PC-3 (cell line): ENCODE measurements around the gene GOT2. TPM values are rescaled to one million over a fixed set of nuclear protein-coding genes. Genes with fewer than 3 reads are reported as not detected.

Source experiments
- ATAC-seq: fragments of 200-7000 bp; cut with Tn5 transposase; 2 replicates; pipeline ENCODE4 v1.9.1; 2020; ENCODE audit warnings: mild to moderate bottlenecking, moderate library complexity
- BruUV-seq: library from RNA; stranded (reverse); fragments of 400-500 nt; replicated peaks from 2 replicates; lab custom pipeline; 2021; lab: Mats Ljungman, UMichigan
- CTCF ChIA-PET: fragments of 300-600 bp; sonication (Branson Sonifier 250); formaldehyde crosslinking; loops from one replicate; lab custom pipeline; 2022; ENCODE audit warnings: antibody characterized with exemption; lab: Charles Lee
- POLR2A ChIA-PET: fragments of 300-600 bp; sonication (Branson Sonifier 250); formaldehyde crosslinking; loops from one replicate; lab custom pipeline; 2022; ENCODE audit warnings: antibody characterized with exemption; ENCODE audit not compliant: unreplicated experiment; lab: Charles Lee
- DNase-seq: peaks from one replicate; pipeline ENCODE4 v3.0.0-alpha.2; 2015
- H2AFZ ChIP-seq: fragments of 300-600 bp; sonication (generic); 2 replicates; pipeline ENCODE4 v1.6.0; 2016; ENCODE audit warnings: antibody characterized with exemption, low read length
- H3F3A ChIP-seq: fragments of 300-600 bp; sonication (generic); one replicate; pipeline ENCODE4 v1.6.0; 2017; ENCODE audit warnings: antibody characterized with exemption, low read length, control low read depth, mild to moderate bottlenecking; ENCODE audit not compliant: unreplicated experiment
- H3K27ac ChIP-seq: fragments of 300-600 bp; sonication (generic); 2 replicates; pipeline ENCODE4 v1.5.1; 2016; ENCODE audit warnings: mild to moderate bottlenecking, low read length
- H3K27me3 ChIP-seq: fragments of 300-600 bp; sonication (generic); 2 replicates; pipeline ENCODE4 v1.6.1; 2016; ENCODE audit warnings: low read length, mixed read lengths
- H3K36me3 ChIP-seq: fragments of 300-600 bp; sonication (generic); 2 replicates; pipeline ENCODE4 v1.6.1; 2016; ENCODE audit warnings: low read depth, mixed run types, low read length, mixed read lengths
- H3K4me1 ChIP-seq: fragments of 300-600 bp; sonication (generic); 2 replicates; pipeline ENCODE4 v1.5.1; 2016; ENCODE audit warnings: low read length; ENCODE audit not compliant: insufficient read depth
- H3K4me2 ChIP-seq: fragments of 300-600 bp; sonication (generic); 2 replicates; pipeline ENCODE4 v1.6.0; 2016; ENCODE audit warnings: low read length
- H3K4me3 ChIP-seq: fragments of 300-600 bp; sonication (generic); 2 replicates; pipeline ENCODE4 v1.5.1; 2016; ENCODE audit warnings: mild to moderate bottlenecking, low read length, mixed read lengths
- H3K79me2 ChIP-seq: fragments of 300-600 bp; sonication (generic); 2 replicates; pipeline ENCODE4 v1.6.1; 2017; ENCODE audit warnings: low read length, mixed read lengths
- H3K9ac ChIP-seq: fragments of 300-600 bp; sonication (generic); 2 replicates; pipeline ENCODE4 v1.6.0; 2016; ENCODE audit warnings: mild to moderate bottlenecking, low read length
- H3K9me2 ChIP-seq: fragments of 300-600 bp; sonication (generic); replicated peaks from 2 replicates; pipeline ENCODE4 v1.6.1; 2016; ENCODE audit warnings: mixed run types, low read length, mixed read lengths
- H3K9me3 ChIP-seq: fragments of 300-600 bp; sonication (generic); 2 replicates; pipeline ENCODE4 v1.6.1; 2016; ENCODE audit warnings: low read length, mixed read lengths
- H4K20me1 ChIP-seq: fragments of 300-600 bp; sonication (generic); 2 replicates; pipeline ENCODE4 v1.6.1; 2016; ENCODE audit warnings: low read length, mixed read lengths
- EZH2 ChIP-seq: fragments of 300-600 bp; sonication (generic); IDR thresholded peaks from one replicate; pipeline ENCODE4 v1.6.1; 2017; ENCODE audit warnings: antibody characterized with exemption, mild to moderate bottlenecking, low read length; ENCODE audit not compliant: unreplicated experiment
- EZH2phosphoT487 ChIP-seq: fragments of 300-600 bp; sonication (generic); IDR thresholded peaks from 2 replicates; pipeline ENCODE4 v1.6.1; 2018; ENCODE audit warnings: mild to moderate bottlenecking, antibody characterized with exemption, low read length, borderline replicate concordance
- intact Hi-C: fragments of 100-400 bp; cut with micrococcal nuclease; formaldehyde crosslinking; loops from 2 replicates; pipeline ENCODE4 v1.9.0; 2023
- total RNA-seq: library from RNA; depleted of rRNA; stranded (reverse); fragments of >200 nt; gene quantifications from 2 replicates; pipeline ENCODE4 v1.2.3, GENCODE V29; 2014
- TF ChIP-seq, protein P1 (sequence below): fragments of 300-600 bp; sonication (generic); conservative IDR thresholded peaks from 2 replicates; pipeline ENCODE4 v1.5.1; 2017; ENCODE audit warnings: antibody characterized with exemption, low read depth, mild to moderate bottlenecking, low read length

GOT2 gene
- total RNA-seq, 1 experiment from 2014 or later: 83.6 TPM

DNA sequence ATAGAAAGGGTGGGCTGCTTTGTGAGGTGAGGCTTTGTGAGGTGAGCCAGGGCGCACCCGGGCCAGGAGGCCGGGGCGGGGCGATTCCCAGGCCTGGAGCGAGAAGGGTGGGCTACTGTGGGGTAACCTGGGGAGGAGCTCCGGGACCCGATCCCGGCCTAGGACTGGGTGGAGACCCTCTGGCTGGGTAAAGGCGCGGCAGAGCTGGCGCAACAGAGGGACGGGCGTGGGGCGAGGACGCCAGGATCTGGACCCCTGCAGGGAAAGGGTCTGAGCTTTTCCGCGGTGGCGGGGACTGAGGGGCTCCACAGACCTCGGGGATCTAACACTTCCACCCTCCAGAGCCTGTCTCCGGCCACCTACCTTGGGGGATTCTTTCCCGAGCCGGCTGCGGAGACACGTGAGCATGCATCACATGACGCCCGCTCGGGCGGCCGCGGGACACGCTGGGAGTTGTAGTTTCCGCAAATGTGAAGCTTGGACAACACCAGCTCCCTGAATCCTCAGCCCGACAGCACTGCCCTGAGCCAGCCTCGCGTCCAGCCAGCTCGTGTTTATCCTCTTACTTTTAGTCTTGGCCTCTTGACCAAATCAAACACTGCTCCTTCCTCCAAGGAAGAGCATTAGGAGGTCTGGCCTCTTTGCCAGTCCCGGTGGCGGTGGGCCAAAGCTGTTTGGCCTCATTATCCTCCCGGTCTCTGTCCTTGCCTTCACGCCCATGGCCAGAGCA is 49.6 kb downstream of the GOT2 start, which contains the start of gene SLC38A7:
Gene SLC38A7, minus strand, starts transcription at position 417 of the 730 bp plus-strand sequence. CDS start 4,644 bp downstream, outside the sequence.
- ChIA-PET POLR2A (no interaction called here), CTCF (interaction anchor here (0.8 to 1.9 kb wide), 2 partner anchors 23 to 72 kb away, joined by 3 to 11 read pairs; no protein-coding TSS in a partner anchor)
- H3K36me3 ChIP-seq: no peaks in the 10 kb centered on the region
- H3K79me2 ChIP-seq: peaks cover 6% of the 10 kb centered on the region
- peak within 1 kb of the TSS; percentile 91 for H3K4me2 ChIP-seq
- H3K9me3 ChIP-seq: no peaks in the 10 kb centered on the region
- H3K27me3 ChIP-seq: no peaks in the 10 kb centered on the region
- no peaks in the 10 kb centered on the region for H4K20me1 ChIP-seq
- peak within 1 kb of the TSS; percentile 78 for H3K4me3 ChIP-seq
- no peaks in the 10 kb centered on the region for H3K9me2 ChIP-seq
- H2AFZ ChIP-seq: peak within 1 kb of the TSS; percentile 90
- BruUV-seq: TSS peak; percentile 58
- H3K27ac ChIP-seq: 0 out of 2 replicates have a peak within 1 kb of the TSS, but pooled peaks have one; percentile 2
- peak; percentile 73 for DNase-seq
- no peak for TF ChIP-seq EZH2phosphoT487
- TF ChIP-seq, protein P1, sequence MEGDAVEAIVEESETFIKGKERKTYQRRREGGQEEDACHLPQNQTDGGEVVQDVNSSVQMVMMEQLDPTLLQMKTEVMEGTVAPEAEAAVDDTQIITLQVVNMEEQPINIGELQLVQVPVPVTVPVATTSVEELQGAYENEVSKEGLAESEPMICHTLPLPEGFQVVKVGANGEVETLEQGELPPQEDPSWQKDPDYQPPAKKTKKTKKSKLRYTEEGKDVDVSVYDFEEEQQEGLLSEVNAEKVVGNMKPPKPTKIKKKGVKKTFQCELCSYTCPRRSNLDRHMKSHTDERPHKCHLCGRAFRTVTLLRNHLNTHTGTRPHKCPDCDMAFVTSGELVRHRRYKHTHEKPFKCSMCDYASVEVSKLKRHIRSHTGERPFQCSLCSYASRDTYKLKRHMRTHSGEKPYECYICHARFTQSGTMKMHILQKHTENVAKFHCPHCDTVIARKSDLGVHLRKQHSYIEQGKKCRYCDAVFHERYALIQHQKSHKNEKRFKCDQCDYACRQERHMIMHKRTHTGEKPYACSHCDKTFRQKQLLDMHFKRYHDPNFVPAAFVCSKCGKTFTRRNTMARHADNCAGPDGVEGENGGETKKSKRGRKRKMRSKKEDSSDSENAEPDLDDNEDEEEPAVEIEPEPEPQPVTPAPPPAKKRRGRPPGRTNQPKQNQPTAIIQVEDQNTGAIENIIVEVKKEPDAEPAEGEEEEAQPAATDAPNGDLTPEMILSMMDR: no peak
- no peak for TF ChIP-seq EZH2
- H3F3A ChIP-seq: no peaks in the 10 kb centered on the region
- H3K4me1 ChIP-seq: peaks cover 14% of the 10 kb centered on the region
- peak; percentile 99 for ATAC-seq
- peak within 1 kb of the TSS; percentile 75 for H3K9ac ChIP-seq
- intact Hi-C loops: loop anchor here (10.0 kb wide), 1 partner anchor 50 kb away; the partner anchor contains the start of gene GOT2

DNA sequence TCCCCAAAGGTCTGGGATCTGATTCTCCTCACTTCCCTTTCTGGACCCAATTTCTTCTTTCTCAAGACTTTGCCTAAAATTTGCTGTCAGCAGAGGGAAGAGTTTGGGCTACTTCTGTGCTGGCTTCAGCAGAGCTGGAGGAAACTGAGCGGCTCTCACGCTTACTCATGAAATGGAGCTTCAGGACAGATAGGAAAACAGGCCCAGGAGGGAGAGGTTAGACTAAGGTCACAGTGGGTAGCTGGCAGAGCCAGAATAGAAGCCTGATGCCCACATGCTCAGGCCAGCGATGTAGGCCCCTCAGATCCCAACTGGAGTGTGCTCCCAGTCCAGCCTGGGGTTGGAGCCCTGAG is 50.1 kb downstream of the GOT2 start:
- peak overlapping the region; percentile 75 for H3K9ac ChIP-seq

More for the DNA sequence above, 50.1 kb downstream of the GOT2 start:
- Histone ChIP-seq H2AFZ (peak overlapping the region; percentile 90), H3F3A (no peaks in the 10 kb centered on the region), H3K27ac (0 out of 2 replicates have a peak overlapping the region, but pooled peaks have one; percentile 2), H3K4me3 (peak overlapping the region; percentile 78), H3K79me2 (peaks cover 6% of the 10 kb centered on the region), H3K9me3 (no peaks in the 10 kb centered on the region), H3K9me2 (no peaks in the 10 kb centered on the region), H3K4me1 (peaks cover 14% of the 10 kb centered on the region), H3K4me2 (peak overlapping the region; percentile 91), H3K27me3 (no peaks in the 10 kb centered on the region), H3K36me3 (no peaks in the 10 kb centered on the region), H4K20me1 (no peaks in the 10 kb centered on the region)
- POLR2A ChIA-PET: no interaction called here
- CTCF ChIA-PET: interaction anchor here (1.9 kb wide), 1 partner anchor 72 kb away, joined by 11 read pairs; no protein-coding TSS in a partner anchor
- ATAC-seq (peak; percentile 31), DNase-seq (peak; percentile 4)
- intact Hi-C loops: loop anchor here (10.0 kb wide), 1 partner anchor 51 kb away; the partner anchor contains the start of gene GOT2
- no TSS peak for BruUV-seq
- TF ChIP-seq, protein P1: no peak
- TF ChIP-seq EZH2phosphoT487 (no peak), EZH2 (no peak)
